GM19035 (cell line): ENCODE measurements around the gene ITPKB.
"Not testable (repeated sequence)": the region's sequence is repeated elsewhere in the genome, so short reads cannot be mapped to it uniquely, and the experiment has no call there.

Experiments
- ATAC-seq: cut with Tn5 transposase; IDR thresholded peaks from one replicate; pipeline ENCODE4 v1.9.1; 2021; ENCODE audit not compliant: unreplicated experiment

The ITPKB gene

GRCh38 chr1:226761322-226761721, 22.2 kb upstream of the ITPKB start:
- ATAC-seq = no peak

- no peak for ATAC-seq
These were observed 15.9 kb upstream of the ITPKB start for GRCh38 chr1:226754793-226755533.

GRCh38 chr1:226754097-226754496, 15.0 kb upstream of the ITPKB start:
- ATAC-seq = no peak

GRCh38 chr1:226751703-226752102, 12.6 kb upstream of the ITPKB start:
- no peak for ATAC-seq

- ATAC-seq = no peak
These were observed 12.1 kb upstream of the ITPKB start for GRCh38 chr1:226751214-226751613.

GRCh38 chr1:226749467-226749866, 10.4 kb upstream of the ITPKB start:
- no peak for ATAC-seq

- ATAC-seq = no peak
These were observed 9.2 kb upstream of the ITPKB start for GRCh38 chr1:226748306-226748705.

GRCh38 chr1:226747519-226748263, 8.6 kb upstream of the ITPKB start:
- not testable (repeated sequence) for ATAC-seq

- no peak for ATAC-seq
These were observed 4.2 kb upstream of the ITPKB start for GRCh38 chr1:226743259-226743658.

- ATAC-seq = no peak
These were observed 1.9 kb upstream of the ITPKB start for GRCh38 chr1:226741009-226741408.

- no peak for ATAC-seq
These were observed 599 bp upstream of the ITPKB start for GRCh38 chr1:226739696-226740065.

GRCh38 chr1:226738421-226738994, 574 bp downstream of the ITPKB start:
- peak; percentile 28 for ATAC-seq

GRCh38 chr1:226737819-226738420, 1.2 kb downstream of the ITPKB start:
- peak; percentile 23 for ATAC-seq

- ATAC-seq = peak; percentile 44
These were observed 1.9 kb downstream of the ITPKB start for GRCh38 chr1:226736908-226737818.

GRCh38 chr1:226736001-226736907, 2.8 kb downstream of the ITPKB start:
- ATAC-seq = no peak

GRCh38 chr1:226735576-226735975, 3.5 kb downstream of the ITPKB start:
- no peak for ATAC-seq

- no peak for ATAC-seq
These were observed 4.4 kb downstream of the ITPKB start for GRCh38 chr1:226734611-226735153.

- no peak for ATAC-seq
These were observed 5.2 kb downstream of the ITPKB start for GRCh38 chr1:226733876-226734275.

- no peak for ATAC-seq
These were observed 5.8 kb downstream of the ITPKB start for GRCh38 chr1:226733304-226733703.
